Keratinocyte (primary cell): ENCODE data around the gene PKP4. TPM values are rescaled to one million over a fixed set of nuclear protein-coding genes. Genes with fewer than 3 reads are reported as not detected.

Source experiments
- DNase-seq: peaks from one replicate; pipeline ENCODE4 v3.0.0-alpha.2; 2011; ENCODE audit warnings: low read depth, missing footprints, low spot score
- FAIRE-seq: peaks from 2 replicates; lab custom pipeline; 2011; peaks lifted over from hg19 to GRCh38; lab: Jason Lieb, UNC
- H2AFZ ChIP-seq: 2 replicates; pipeline ENCODE4 v1.6.0; 2012; ENCODE audit warnings: low read length, control low read depth, inconsistent platforms; ENCODE audit not compliant: control insufficient read depth
- H3K27ac ChIP-seq: 2 replicates; pipeline ENCODE4 v1.5.1; 2011; ENCODE audit warnings: low read length; ENCODE audit not compliant: control insufficient read depth, insufficient read depth
- H3K27me3 ChIP-seq: 3 replicates; pipeline ENCODE4 v1.6.0; 2011; ENCODE audit warnings: low read length; ENCODE audit not compliant: control insufficient read depth, insufficient read depth; ENCODE audit errors: extremely low read depth
- H3K36me3 ChIP-seq, 2 experiments: 2 replicates in 1 of 2; 3 replicates in 1 of 2; pipeline ENCODE4 v1.5.1; 2011; ENCODE audit warnings: low read length in 2 of 2, mild to moderate bottlenecking in 1 of 2; ENCODE audit not compliant: control insufficient read depth in 2 of 2, insufficient read depth in 2 of 2; ENCODE audit errors: extremely low read depth in 1 of 2
- H3K4me1 ChIP-seq: 3 replicates; pipeline ENCODE4 v1.5.1; 2011; ENCODE audit warnings: low read length; ENCODE audit not compliant: control insufficient read depth, insufficient read depth; ENCODE audit errors: extremely low read depth
- H3K4me2 ChIP-seq: 3 replicates; pipeline ENCODE4 v1.6.0; 2011; ENCODE audit warnings: low read depth, low read length; ENCODE audit not compliant: control insufficient read depth, insufficient read depth; ENCODE audit errors: extremely low read depth
- H3K4me3 ChIP-seq, 3 experiments: fragments of 200-600 bp in 1 of 3; sonication (generic) in 1 of 3; 2 replicates in 2 of 3; 3 replicates in 1 of 3; pipeline ENCODE4 v1.5.1; 2011 to 2016; ENCODE audit warnings: low read length in 3 of 3, mild to moderate bottlenecking in 3 of 3, control low read depth in 2 of 3, inconsistent platforms in 1 of 3, low read depth in 1 of 3, mixed read lengths in 1 of 3, mixed run types in 1 of 3, moderate library complexity in 1 of 3; ENCODE audit not compliant: control insufficient read depth in 2 of 3, insufficient read depth in 2 of 3; ENCODE audit errors: extremely low read depth in 1 of 3
- H3K79me2 ChIP-seq: 2 replicates; pipeline ENCODE4 v1.6.0; 2012; ENCODE audit warnings: low read length; ENCODE audit not compliant: control insufficient read depth, insufficient read depth
- H3K9ac ChIP-seq: 3 replicates; pipeline ENCODE4 v1.6.0; 2011; ENCODE audit warnings: low read length; ENCODE audit not compliant: control insufficient read depth, insufficient read depth; ENCODE audit errors: extremely low read depth
- H3K9me1 ChIP-seq: 3 replicates; pipeline ENCODE4 v1.6.0; 2011; ENCODE audit warnings: low read length; ENCODE audit not compliant: control insufficient read depth, insufficient read depth; ENCODE audit errors: extremely low read depth
- H3K9me3 ChIP-seq: 2 replicates; pipeline ENCODE4 v1.5.1; 2012; ENCODE audit warnings: low read depth, low read length; ENCODE audit not compliant: control insufficient read depth
- H4K20me1 ChIP-seq: 3 replicates; pipeline ENCODE4 v1.6.0; 2011; ENCODE audit warnings: low read length; ENCODE audit not compliant: control insufficient read depth, insufficient read depth; ENCODE audit errors: extremely low read depth
- EZH2 ChIP-seq: IDR thresholded peaks from one replicate; pipeline ENCODE4 v1.6.1; 2012; ENCODE audit warnings: inconsistent platforms, mild to moderate bottlenecking, low read length, moderate library complexity
- dilution Hi-C: fragments of 300-500 bp; cut with MboI; formaldehyde crosslinking; loops from one replicate; pipeline ENCODE4 v1.7.0; 2020; ENCODE audit warnings: low sequenced_read_pairs; ENCODE audit not compliant: extremely low pct_ligation_motif_present
- polyA plus RNA-seq, 5 experiments: library from polyadenylated mRNA; depleted of rRNA in 3 of 5; stranded (reverse) in 3 of 5; stranded (forward) in 1 of 5; unstranded in 1 of 5; fragments of >200 nt; gene quantifications; 1 replicate in 1 of 5; 2 replicates in 3 of 5; 3 replicates in 1 of 5; pipeline versions ENCODE4 v1.2.1 to v1.2.3, GENCODE V29; 2011 to 2012; ENCODE audit warnings: missing spikeins in 2 of 5, low read depth in 1 of 5, low replicate concordance in 1 of 5
- TF ChIP-seq, protein P1 (sequence below), 3 experiments: IDR thresholded peaks in 1 of 3; conservative IDR thresholded peaks in 1 of 3; optimal IDR thresholded peaks in 1 of 3; 2 replicates in 2 of 3; 3 replicates in 1 of 3; pipeline versions ENCODE3 to v1.5.1; 2011; ENCODE audit warnings: low read length in 3 of 3, mild to moderate bottlenecking in 3 of 3, moderate library complexity in 2 of 3, control low read depth in 1 of 3, inconsistent platforms in 1 of 3; ENCODE audit not compliant: insufficient read depth in 2 of 3; ENCODE audit errors: extremely low read depth in 1 of 3

PKP4 gene
- polyA plus RNA-seq, 1 donor (not counting 4 experiments of a cell fraction or from before 2014, with no cell fraction given) = 43.8 TPM

DNA sequence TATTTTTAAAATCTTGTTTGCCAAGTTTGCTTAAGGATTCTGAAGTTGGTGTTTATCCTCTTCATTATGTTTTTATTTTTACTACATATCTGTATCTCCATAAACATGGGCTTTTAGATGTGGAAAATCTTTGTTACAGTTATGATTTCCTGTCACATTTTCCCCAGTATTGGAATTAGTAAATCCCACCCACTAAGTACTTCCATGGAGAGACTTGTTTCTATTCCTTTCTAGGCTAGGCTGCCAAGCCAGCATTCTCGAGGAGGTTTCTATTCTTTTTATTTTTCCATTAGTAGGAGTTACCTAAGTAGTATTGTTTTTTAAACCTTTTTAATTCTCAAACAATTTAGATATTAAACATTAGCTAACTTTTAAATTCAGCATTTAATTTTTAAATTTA lies 22.1 kb downstream of the PKP4 start:
- Histone ChIP-seq H3K4me1 (peaks cover 21% of the 10 kb centered on the region), H3K9ac (no peak overlapping the region), H3K4me3 (no peak overlapping the region), H3K79me2 (peaks cover 40% of the 10 kb centered on the region), H3K27ac (no peak overlapping the region), H2AFZ (no peak overlapping the region), H3K27me3 (no peaks in the 10 kb centered on the region), H4K20me1 (no peaks in the 10 kb centered on the region), H3K36me3 (no peaks in the 10 kb centered on the region), H3K9me3 (no peaks in the 10 kb centered on the region), H3K9me1 (no peaks in the 10 kb centered on the region), H3K4me2 (no peak overlapping the region)
- DNase-seq = no peak
- dilution Hi-C loops = no loop called here
- FAIRE-seq = no peak
- no peak for TF ChIP-seq EZH2
- TF ChIP-seq, protein P1, sequence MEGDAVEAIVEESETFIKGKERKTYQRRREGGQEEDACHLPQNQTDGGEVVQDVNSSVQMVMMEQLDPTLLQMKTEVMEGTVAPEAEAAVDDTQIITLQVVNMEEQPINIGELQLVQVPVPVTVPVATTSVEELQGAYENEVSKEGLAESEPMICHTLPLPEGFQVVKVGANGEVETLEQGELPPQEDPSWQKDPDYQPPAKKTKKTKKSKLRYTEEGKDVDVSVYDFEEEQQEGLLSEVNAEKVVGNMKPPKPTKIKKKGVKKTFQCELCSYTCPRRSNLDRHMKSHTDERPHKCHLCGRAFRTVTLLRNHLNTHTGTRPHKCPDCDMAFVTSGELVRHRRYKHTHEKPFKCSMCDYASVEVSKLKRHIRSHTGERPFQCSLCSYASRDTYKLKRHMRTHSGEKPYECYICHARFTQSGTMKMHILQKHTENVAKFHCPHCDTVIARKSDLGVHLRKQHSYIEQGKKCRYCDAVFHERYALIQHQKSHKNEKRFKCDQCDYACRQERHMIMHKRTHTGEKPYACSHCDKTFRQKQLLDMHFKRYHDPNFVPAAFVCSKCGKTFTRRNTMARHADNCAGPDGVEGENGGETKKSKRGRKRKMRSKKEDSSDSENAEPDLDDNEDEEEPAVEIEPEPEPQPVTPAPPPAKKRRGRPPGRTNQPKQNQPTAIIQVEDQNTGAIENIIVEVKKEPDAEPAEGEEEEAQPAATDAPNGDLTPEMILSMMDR (optimal IDR thresholded peaks at IDR 0.05 in 1 of 3, IDR thresholded peaks at IDR 0.05 in 1 of 3, conservative IDR thresholded peaks at IDR 0.05 in 1 of 3; ENCODE audit: extremely low read depth in 1 of 3, insufficient read depth in 2 of 3, low read length in 3 of 3) = no peak

DNA sequence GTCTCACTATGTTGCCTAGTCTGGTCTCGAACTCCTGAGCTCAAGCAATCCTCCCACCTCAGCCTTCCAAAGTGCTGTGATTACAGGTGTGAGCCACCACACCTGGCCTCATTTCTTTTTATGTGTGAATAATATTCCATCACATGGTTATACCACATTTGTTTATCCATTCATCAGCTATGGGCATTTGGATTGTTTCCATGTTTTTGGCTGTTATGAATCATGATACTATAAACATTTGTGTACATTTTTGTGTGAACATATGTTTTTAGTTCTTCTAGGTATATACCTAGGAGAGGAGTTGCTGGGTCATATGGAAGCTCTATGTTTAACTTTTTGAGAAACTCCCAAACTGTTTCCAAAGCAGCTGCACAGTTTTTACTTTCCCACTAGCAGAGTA lies 24.4 kb downstream of the PKP4 start:
- DNase-seq (no peak), FAIRE-seq (no peak)
- H3K9me3 ChIP-seq = no peaks in the 10 kb centered on the region
- H3K9ac ChIP-seq = no peak overlapping the region
- dilution Hi-C loops = no loop called here
- TF ChIP-seq EZH2 = no peak
- TF ChIP-seq, protein P1 (optimal IDR thresholded peaks at IDR 0.05 in 1 of 3, IDR thresholded peaks at IDR 0.05 in 1 of 3, conservative IDR thresholded peaks at IDR 0.05 in 1 of 3; ENCODE audit: extremely low read depth in 1 of 3, insufficient read depth in 2 of 3, low read length in 3 of 3) = no peak
- H3K4me2 ChIP-seq = no peak overlapping the region
- peaks cover 21% of the 10 kb centered on the region for H3K4me1 ChIP-seq
- H2AFZ ChIP-seq = no peak overlapping the region
- no peak overlapping the region for H3K4me3 ChIP-seq
- no peaks in the 10 kb centered on the region for H3K9me1 ChIP-seq
- H3K36me3 ChIP-seq = no peaks in the 10 kb centered on the region
- no peaks in the 10 kb centered on the region for H3K27me3 ChIP-seq
- no peaks in the 10 kb centered on the region for H4K20me1 ChIP-seq
- H3K79me2 ChIP-seq = peaks cover 56% of the 10 kb centered on the region
- no peak overlapping the region for H3K27ac ChIP-seq
